Measurements from ENCODE around the gene RPTOR.
"Not testable (repeated sequence)": the region's sequence is repeated elsewhere in the genome, so short reads cannot be mapped to it uniquely, and the experiment has no call there.

RPTOR gene

DNA sequence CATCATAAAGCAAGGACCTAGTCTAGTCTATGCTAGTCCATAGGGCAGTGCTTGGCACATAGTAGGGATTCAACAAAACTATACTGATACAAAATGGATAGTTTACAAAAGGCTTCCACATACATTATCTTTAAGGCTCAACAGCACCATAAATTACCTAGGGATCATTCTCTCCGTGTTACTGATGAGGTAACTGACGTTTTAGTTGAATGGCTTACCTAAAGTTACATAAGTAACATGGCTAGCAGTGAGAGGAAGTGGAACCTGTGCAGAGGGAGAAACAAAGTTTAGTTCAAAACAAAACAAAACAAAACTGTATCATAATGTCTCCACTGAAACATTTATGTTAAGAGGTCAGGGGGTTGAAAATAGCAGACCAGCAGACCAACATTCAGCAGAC is 7.9 kb downstream of the RPTOR start:
- DNase-seq, result no peak

DNA sequence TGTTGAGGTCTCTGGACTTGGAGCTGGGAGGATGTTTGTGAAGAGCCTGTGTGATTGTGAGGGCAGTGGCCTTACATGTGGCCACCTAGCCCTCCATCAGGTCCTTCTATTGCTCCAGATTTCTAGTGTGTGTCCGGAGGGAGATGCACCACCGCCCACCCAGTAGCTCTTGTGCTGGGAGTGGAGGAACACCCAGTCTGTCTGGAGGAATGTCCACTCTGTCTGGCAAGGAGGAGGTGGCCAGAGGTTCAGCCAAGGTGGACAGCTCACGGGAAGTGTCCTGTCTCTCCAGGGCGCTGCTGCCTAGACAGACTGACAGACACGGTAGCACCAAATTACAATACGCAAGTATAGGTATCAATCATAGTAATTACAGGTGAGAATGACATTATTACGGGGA is 10.6 kb downstream of the RPTOR start:
- DNase-seq, result no peak

DNA sequence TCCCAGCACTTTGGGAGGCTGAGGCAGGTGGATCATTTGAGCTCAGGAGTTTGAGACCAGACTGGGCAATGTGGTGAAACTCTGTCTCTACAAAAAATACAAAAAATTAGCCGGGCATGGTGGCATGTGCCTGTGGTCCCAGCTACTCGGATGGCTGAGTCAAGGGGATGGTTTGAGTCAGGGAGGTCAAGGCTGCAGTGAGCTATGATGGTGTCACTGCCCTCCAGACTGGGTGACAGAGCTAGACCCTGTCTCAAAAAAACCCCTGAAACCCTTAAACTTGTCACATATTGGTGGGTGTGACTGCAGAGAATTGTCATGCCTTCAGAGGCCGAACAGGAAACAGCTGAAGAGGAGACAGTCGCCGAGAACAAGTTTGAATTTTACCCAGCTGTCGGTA is 13.4 kb downstream of the RPTOR start:
- no peak for DNase-seq

DNA sequence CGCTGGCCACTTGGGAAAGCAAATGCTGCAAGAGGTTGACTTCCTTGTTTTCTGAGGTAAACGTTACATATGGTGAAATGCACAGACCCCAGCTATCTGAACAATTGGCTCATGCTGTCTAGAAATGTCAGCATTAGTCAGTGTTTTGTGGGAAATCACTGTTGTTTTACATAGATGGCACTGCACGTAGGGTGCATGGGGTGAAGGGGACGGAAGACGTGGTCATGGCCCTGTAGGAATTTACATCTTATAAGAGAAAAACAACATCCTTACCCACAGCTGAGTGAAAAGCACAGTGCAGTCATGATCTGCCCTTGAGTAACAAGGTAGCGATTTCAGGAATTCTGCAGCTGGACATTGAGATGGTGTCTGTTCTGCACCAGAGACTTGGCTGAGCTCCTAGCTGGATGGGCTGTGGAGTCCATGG is 15.2 kb downstream of the RPTOR start:
- no peak for DNase-seq

DNA sequence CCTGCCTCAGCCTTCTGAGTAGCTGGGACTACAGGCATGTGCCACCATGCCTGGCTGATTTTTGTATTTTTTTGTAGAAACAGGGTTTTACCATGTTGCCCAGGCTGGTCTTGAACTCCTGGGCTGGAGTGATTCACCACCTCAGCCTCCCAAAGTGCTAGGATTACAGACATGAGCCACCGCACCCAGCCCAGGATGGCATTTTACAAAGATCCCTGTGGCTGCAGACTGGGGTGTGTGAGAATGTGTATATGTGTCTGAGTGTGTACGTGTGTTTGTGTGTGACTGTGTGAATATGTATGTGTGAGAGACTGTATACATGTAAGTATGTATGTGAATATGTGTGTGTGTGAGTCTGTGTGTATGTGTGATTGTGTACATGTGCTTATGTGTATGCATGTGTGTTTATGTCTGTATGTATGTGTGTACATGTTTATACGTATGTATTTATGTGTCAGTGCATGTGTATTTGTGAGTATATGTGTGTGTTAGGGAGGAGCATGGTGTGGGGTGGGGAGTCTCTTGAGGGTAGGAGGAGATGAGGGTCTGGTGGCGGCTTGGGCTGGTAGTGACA is 17.0 kb downstream of the RPTOR start:
- DNase-seq, result no peak

DNA sequence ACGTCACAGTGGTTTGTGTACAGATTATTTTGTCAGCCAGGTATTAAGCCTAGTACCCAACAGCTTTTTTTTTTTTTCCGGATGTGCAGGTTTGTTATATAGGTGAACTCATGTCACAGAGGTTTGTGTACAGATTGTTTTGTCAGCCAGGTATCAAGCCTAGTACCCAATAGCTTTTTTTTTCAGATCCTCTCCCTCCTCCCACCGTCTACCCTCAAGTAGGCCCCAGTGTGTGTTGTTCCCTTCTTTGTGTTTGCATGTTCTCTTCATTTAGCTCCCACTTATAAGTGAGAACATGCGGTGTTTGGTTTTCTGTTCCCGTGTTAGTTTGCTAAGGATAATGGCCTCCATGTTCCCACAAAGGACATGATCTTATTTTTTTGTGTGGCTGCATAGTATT is 19.9 kb downstream of the RPTOR start:
- DNase-seq, result no peak

DNA sequence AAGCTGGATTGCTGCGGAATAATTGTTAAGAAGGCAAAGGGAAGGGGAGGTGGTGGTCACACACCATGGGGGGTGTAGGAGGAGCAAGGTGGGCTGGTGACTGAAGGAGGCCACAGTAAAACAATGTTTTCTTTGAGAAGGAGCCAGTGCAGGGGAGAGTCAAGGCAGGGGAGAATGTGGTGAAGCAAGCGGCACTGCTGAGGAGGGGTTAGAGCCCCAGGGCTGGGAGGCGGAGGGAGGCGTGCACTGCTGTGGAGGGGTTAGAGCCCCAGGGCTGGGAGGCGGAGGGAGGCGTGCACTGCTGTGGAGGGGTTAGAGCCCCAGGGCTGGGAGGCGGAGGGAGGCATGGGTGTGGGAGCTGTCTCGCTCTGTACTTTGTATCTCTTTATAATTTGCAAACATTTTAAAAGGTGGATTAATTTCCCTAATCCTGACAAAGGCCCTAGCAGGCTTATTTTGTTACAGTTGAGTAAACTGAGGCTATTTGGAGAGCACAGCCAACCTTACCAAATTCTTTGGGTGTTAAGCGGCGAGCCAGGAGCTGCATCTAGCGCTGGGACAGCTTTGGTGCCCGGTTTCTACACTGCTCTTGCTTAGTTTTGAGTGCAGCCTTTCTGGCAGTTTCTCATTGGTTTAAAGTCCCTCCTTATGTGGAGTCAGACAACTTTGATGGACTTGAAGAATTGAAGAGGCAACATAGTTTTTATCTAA is 20.9 kb downstream of the RPTOR start:
- no peak for DNase-seq

DNA sequence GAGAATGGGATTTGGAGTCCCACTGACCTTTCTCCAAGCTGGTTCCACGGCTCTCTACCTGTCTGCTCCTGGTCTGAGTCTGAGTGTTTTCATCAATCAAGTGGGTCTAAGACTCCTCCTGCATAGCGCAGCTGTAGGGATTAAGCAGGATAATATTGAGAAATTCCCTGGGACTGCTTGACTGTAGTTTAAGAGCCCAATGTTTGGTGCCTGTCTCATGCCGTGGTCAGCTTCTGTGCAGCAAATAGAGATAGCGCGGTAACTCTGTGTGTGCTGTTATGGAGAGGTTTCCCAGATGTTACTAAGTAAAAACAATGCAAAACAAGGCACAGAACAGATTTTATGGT is 21.4 kb downstream of the RPTOR start:
- no peak for DNase-seq

DNA sequence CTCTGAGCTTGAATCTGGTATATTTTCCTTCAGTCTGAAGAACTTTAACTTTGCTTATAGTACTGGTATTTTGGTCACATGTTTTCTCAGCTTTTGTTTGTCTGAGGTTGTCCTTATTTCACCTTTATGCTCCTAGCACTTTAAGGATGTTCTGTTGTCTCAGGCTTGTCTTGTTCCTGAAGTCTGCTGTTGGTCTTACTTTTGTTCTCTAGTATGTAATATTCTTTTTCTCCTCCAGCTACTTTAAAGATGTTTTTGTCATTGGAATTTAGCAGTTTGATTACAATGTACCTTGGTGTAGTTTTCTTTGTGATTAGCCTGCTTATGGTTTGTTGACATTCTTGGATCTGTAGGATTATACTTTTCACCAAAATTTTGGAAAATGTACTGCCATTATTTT is 23.6 kb downstream of the RPTOR start:
- DNase-seq, result no peak

DNA sequence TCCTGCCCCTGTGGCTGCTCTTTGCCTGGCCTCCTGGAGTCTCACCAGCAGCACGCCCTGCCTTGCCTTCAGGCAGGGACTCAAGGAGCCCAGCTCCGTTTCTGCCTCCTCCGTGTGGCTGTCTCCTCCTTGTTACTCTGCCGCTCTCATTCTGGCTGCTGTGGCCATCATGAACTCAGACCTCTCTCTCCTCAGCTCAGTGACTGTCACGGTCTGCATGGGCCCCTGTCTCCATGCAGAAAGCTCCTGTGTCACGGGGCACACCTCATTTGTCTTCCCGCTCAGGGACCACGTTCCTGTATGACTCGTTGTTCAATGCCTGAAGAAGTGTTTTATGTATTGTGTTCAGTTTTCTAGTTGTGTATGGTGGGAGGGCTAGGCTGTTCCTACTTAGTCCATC is 25.3 kb downstream of the RPTOR start:
- no peak for DNase-seq

DNA sequence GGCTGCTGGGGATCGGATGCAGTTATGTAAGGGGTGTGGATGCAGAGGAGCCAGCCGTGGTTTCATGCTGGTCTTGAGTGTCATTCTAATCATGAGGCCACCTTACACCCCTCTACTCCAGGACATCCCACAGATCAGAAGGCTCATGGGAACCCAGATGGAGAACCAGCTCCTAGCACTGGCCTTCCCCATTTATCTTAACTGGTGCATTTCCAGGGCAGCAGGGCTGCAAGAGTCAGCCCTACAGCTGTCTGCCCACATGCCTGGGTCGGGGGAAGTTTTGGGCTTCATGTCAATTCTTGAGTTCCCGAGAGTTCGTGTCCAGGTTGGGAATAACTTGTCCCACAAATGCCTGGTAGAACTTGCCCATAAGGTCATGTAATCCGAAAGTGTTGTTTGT is 29.1 kb downstream of the RPTOR start:
- DNase-seq, result no peak

DNA sequence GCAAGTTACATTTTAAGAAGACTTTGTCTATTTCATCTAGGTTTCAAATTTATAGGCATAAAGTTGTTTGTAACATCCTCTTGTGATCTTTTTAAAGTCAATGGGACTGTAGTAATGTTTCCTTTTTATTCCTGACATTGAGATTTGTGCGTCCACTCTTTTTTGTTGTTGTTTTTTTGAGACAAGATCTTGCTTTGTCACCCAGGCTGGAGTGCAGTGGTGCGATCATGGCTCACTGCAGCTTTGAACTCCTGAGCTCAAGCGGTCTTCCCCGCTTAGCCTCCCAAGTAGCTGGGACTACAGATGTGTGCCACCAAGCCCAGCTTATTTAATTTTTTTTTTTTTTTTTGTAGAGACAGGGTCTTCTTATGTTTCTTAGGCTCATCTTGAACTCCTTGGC is 29.9 kb downstream of the RPTOR start:
- no peak for DNase-seq

DNA sequence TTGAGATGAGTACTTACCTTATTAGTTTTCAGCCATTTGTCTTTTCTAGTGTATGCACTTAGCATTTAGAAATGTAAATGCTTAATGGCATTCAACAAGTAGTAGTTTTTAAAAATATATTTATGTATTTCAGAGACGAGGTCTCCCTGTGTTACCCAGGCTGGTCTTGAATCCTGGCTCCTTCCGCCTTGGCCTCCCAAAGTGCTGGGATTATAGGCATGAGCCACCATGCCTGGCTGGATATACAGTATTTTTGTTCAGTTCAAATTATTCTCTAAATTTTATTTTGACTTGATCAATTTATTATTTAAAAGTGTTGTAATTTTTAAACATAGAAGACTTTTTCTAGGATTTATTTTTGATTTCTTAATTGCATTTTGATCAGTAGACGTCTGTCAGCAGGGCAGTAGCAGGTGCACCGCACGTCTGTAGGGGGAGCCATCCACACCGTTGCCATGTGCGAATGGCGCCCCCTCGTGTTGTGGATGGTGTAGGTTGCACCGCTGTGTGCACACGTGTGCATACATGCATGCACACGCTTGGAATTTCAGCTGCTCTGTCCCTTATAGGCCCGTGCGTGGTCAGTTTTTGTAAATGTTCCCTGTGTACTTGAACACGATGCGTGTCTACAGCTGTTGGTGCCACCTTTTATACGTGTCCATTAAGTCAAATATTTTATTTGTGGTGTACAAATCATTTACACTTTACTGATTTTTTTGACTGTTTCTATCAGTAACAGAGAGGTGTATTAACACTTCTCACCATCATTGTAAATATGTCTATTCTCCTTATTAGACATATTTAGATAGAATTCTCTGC is 30.6 kb downstream of the RPTOR start:
- peak; percentile 85 for DNase-seq

DNA sequence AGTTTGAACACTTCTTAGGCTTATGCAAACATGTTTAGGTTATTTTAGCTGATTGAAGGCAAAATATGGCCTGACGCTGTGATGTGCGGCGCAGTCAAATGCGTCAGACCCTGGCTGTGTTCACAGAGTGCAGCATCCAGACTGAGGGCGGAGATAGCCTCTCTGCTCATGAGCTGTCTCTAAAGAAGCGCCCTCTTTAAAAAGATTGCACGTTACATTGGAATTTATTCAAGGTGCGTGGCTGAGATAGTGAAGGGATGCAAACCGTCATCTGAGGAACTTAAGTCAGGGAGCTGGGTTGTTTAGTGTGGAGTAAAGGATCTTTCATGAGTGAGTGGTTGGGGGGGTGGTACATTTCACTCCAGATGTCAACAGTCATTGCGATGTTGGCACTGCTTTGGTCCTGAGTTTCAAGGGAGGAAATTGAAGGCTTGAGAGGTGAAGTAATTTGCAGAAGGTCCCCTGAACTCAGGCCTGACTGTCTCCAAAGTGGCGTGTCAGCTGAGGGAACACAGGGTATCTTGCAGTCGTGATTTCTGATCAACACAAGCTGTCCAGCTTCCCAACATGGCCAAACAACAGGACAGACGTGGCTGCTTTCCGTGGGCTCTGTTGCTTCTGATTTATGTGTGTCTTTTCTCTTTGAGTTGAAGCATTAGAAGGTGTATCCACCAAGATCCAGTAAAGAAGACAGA is 33.4 kb downstream of the RPTOR start:
- no peak for DNase-seq

DNA sequence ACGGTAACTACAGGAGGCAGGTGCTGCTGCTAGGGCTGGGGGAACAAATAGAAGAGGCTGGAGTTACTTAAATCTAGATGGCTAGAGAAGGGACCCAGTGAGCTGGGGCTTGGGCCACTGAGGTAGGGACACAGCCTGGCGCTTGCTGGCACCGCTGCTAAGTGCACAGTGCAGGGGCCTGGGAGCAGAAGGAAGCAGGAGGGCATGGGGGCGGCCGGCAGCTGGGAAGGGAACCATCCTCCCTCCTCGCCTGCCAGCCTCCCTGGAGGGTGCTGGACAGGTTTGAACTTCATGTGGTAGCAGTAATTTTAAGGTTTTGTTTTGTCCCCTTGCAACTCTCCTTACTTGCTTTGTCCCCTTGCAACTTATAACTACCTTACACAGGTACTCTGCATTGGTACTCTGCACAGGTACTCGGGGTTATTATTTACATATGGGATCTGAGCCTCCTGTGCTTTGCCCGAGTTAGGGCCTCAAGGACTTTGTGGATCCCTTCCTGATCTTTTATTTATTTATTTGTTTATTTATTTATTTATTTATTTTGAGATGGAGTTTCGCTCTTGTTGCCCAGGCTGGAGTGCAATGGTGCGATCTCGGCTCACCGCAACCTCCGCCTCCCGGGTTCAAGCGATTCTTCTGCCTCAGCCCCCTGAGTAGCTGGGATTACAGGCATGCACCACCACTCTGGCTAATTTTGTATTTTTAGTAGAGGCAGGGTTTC is 34.2 kb downstream of the RPTOR start:
- DNase-seq, result not testable (repeated sequence)

DNA sequence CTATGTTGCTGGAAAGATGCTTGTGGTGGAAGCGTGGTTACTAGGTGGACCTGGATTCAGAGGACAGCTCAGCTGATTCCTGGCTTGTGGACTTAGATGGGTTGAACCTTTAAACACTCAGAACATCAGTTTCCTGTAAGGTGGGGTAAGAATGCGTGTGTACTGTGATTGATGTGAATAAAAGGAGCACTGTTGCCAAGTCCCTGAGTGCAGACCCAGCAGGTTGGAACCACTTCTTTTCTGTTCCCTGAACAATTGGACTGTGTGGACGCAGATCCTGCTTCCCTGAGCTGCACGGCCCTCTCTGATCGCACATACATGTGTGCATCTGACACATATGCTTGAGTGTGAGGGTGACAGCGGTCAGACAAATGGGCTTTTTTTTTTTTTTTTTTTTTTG is 37.5 kb downstream of the RPTOR start:
- DNase-seq, result no peak

DNA sequence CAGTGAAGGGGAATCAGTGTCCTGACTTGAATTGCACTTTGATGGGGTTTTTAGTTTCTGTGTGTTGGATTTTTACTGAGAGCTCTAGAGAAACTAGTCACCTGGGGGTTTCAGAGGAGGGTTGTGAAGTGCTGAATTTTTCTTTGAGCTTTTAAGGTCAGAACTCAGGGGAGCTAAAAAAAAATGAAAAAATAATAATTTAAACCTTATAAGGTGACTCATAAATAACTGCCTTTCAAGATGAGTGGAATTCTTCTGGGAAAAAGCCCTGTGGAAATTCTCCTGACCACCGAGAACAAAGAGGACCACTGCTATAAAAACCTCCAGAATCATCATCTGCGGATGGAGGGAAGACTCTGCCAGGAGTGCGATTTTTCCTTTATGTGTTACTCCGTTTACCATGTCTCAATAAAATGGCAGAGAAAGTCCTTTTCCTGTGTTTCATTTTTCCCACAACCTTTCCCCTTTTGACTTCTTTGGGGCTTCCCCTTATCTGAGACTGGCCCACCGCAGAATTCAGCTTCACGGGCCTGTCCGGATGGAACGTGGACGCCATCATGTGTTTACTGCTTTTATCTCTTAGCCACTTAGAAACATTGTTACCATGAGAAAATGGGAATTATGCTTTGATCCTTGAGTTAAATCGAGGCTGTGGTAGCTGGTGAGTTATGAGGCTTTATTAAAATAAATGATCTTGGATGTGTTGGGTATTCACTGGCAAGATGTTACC is 39.7 kb downstream of the RPTOR start:
- DNase-seq, result no peak

DNA sequence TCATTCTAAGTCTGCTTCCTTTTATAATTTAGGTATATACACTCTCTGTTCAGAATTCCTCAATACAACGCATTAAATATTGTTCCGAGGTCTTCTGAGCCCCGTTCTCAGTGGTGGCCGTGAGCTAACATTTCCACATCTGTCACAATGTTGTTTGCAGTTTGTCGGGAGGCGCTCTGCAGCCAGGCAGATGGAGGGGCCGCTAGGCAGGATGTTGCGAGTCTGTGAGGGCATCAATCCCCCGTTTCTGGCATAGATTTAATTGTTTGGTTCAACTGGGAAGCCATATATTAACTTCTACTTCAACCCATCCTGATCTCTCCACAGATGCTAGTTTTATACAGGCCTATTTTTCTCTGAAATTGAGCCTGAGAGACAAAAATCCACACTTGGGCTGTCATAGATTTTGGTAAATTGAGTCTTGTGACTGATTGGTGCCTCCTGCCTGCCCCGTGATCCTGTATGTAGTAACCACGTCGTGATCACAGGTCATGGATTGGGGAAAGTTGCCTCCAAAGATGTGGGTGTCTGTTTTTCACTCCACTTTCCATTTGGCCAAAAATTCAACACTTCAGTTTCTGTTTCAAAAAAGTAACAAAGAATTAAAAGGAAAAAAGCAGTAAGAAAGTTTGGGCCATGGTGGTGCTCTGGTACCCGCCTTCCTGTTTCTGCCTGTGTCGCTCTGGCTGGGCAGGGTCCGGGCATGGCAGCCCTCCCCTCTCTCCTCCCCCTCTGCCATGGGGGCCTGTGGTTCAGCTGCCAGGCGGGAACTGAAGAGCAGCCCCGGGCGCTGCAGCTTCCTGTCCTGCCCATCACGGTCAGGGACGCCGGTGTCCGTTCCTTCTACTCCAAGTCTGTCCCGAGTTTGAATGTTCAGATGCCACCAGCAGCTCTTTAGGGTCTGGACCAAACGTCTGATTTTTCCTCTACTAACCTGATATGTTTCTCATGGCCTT is 41.5 kb downstream of the RPTOR start:
- DNase-seq, result peak; percentile 63

DNA sequence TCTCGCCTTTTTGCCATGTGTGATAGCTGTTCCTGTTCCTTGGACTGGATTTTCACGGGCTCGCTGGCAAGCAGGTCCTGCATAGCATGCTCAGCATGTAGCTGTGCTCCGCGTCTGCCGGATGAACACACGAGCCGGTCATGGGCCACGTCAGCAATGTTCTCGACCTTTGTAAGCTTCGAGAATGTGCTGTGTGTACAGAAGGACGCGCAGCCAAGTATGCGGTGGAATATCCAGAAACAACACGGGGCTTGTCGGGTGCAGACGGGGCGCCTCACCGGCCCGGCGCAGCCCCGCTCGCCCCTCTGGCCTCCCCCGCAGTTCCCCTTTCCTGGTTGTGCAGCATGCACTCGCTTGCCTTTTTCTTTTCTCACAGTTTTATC is 42.2 kb downstream of the RPTOR start:
- no peak for DNase-seq

DNA sequence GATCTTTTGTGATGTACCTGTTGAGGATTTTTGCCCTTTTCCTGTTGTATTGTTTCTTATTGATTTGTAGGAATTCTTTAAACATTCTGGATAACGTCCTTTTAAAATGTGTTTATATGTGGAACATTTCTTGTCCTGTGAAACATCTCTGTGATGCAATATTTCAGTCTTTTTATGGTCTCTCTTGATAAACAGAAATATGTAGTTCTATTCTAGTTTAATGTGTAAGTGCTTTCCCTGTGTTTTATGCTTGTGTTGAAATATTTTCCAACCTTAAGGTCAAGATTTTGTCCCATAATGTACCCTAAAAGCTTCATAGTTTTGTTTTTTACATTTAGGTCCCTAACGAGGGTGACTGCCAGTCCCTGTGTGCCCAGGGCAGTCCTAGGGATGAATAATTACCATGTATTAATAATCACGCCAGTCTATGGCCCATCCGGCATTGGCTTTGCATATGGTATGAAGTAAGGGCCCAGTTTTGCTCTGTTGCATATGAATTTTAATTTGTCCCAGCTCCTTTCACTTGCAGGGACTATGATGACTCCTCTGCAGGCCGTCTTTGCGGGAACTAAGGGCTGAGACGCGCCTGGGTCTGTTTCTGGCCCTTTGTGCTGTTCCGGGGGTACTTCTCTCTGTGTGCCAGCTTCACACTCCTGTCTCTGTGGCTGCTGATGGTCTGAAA is 44.2 kb downstream of the RPTOR start:
- no peak for DNase-seq

DNA sequence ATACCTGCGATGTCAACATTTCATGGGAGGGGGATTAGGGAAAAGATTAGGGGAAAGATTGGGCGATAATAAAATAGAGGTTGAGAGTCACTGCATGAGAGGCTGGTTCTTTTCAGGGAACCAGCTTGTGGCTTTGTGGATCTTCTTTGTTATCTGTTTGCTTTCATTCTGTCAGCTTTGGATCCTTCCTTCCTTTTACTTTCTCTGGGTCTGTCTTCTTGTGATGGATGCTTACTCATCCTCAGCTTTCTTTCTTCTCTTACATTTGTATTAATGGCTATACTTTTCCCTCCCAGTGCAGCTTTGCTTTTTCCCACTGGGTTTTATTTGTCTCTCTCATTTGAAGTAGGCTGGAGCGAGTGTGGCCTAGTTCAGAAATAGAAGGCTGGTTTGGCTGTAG is 47.1 kb downstream of the RPTOR start:
- DNase-seq, result no peak

All from NCI-H1694 (cell line).